Measurements from ENCODE around the gene KLRF1. TPM values are rescaled to one million over a fixed set of nuclear protein-coding genes. Genes with fewer than 3 reads are reported as not detected.

KLRF1 gene
- total RNA-seq, 1 experiment from 2014 or later: not detected

- Histone ChIP-seq H3K27me3 (ENCODE audit: insufficient read depth, low read length) (no peaks in the 10 kb centered on the region), H4K8ac (replicated peaks; ENCODE audit: insufficient read length, low read depth, low read length) (no peak overlapping the region), H2BK5ac (ENCODE audit: insufficient read length, low read length) (no peak overlapping the region), H3K4me2 (ENCODE audit: insufficient read depth, insufficient read length, low read length) (no peak overlapping the region), H3K79me1 (ENCODE audit: insufficient read depth, low read depth, low read length, poor library complexity, severe bottlenecking) (no peaks in the 10 kb centered on the region), H4K91ac (ENCODE audit: insufficient read length, low read depth, low read length) (no peak overlapping the region), H3K56ac (ENCODE audit: insufficient read length, low read depth, low read length) (no peak overlapping the region), H3K9ac (ENCODE audit: extremely low read depth, insufficient read length, low read length) (no peak overlapping the region), H2AFZ (ENCODE audit: low read length) (no peak overlapping the region), H3K18ac (ENCODE audit: insufficient read length, low read depth, low read length) (no peak overlapping the region), H3T11ph (ENCODE audit: low read length) (no peak overlapping the region), H3K79me2 (ENCODE audit: insufficient read depth, low read length) (no peaks in the 10 kb centered on the region), H3K27ac (ENCODE audit: insufficient read length, low read depth, low read length) (no peak overlapping the region), H3K9me3 (ENCODE audit: control insufficient read depth, low read depth, low read length) (no peaks in the 10 kb centered on the region), H3K23me2 (ENCODE audit: insufficient read length, low read depth, low read length, poor library complexity, severe bottlenecking) (no peaks in the 10 kb centered on the region), H3K14ac (ENCODE audit: insufficient read depth, low read length) (no peak overlapping the region), H3K4me1 (ENCODE audit: insufficient read depth, low read length) (peaks cover 1% of the 10 kb centered on the region; the same call in 1 of the 2 replicates), H3K23ac (ENCODE audit: insufficient read length, low read depth, low read length) (no peak overlapping the region), H3K4ac (ENCODE audit: low read depth, low read length) (no peak overlapping the region), H2BK120ac (ENCODE audit: low read depth, low read length, poor library complexity, severe bottlenecking) (no peak overlapping the region), H4K5ac (ENCODE audit: insufficient read length, low read depth, low read length) (no peak overlapping the region), H2AK5ac (ENCODE audit: insufficient read length, low read length) (no peak overlapping the region), H2BK15ac (ENCODE audit: low read depth, low read length) (no peak overlapping the region), H2BK20ac (ENCODE audit: low read depth, low read length, poor library complexity, severe bottlenecking) (no peak overlapping the region), H2BK12ac (ENCODE audit: insufficient read length, low read depth, low read length) (no peak overlapping the region), H4K20me1 (ENCODE audit: control insufficient read depth, insufficient read depth, insufficient read length) (no peaks in the 10 kb centered on the region)
- DNase-seq: no peak
- no CpG with 5 or more reads among the region's 1 CpG for WGBS (ENCODE audit: extremely low coverage, insufficient read length, low lambda C conversion rate)
- peaks cover 2% of the 10 kb centered on the region in 2 experiments; a peak in 2 of 5 replicates for H3K9me3 Mint-ChIP-seq
- H3K4me1 Mint-ChIP-seq: peaks cover 7 to 9% of the 10 kb centered on the region in 2 experiments
- no peaks in the 10 kb centered on the region for H3K36me3 Mint-ChIP-seq (ENCODE audit: insufficient read depth in 1 of 3, low read depth in 3 of 3)
- H3K4me3 Mint-ChIP-seq: no peak overlapping the region
- H3K27ac Mint-ChIP-seq: no peak overlapping the region
- TF ChIP-seq, protein P1, sequence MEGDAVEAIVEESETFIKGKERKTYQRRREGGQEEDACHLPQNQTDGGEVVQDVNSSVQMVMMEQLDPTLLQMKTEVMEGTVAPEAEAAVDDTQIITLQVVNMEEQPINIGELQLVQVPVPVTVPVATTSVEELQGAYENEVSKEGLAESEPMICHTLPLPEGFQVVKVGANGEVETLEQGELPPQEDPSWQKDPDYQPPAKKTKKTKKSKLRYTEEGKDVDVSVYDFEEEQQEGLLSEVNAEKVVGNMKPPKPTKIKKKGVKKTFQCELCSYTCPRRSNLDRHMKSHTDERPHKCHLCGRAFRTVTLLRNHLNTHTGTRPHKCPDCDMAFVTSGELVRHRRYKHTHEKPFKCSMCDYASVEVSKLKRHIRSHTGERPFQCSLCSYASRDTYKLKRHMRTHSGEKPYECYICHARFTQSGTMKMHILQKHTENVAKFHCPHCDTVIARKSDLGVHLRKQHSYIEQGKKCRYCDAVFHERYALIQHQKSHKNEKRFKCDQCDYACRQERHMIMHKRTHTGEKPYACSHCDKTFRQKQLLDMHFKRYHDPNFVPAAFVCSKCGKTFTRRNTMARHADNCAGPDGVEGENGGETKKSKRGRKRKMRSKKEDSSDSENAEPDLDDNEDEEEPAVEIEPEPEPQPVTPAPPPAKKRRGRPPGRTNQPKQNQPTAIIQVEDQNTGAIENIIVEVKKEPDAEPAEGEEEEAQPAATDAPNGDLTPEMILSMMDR (conservative IDR thresholded peaks at IDR 0.05): no peak
- no peaks in the 10 kb centered on the region for H3K27me3 Mint-ChIP-seq (ENCODE audit: low read depth)
Measured at GRCh38 chr12:9799961-9800360, 27.3 kb upstream of the KLRF1 start.
